Chondrocyte (in vitro differentiated cells): ENCODE data around the gene PYY. TPM values are rescaled to one million over a fixed set of nuclear protein-coding genes. Genes with fewer than 3 reads are reported as not detected.
A peak's percentile ranks its signal among the peaks of the same experiment; 100 is the strongest.

Experiments used
- DNase-seq: peaks from one replicate; pipeline ENCODE4 v3.0.0; 2021; ENCODE audit warnings: mixed read lengths, low spot score
- H3K27ac Mint-ChIP-seq: one replicate; pipeline ENCODE4 v1.8.0; 2021; ENCODE audit warnings: mild to moderate bottlenecking, moderate library complexity, mixed read lengths; ENCODE audit not compliant: unreplicated experiment
- H3K27me3 Mint-ChIP-seq: 2 replicates; pipeline ENCODE4 v1.8.0; 2021; ENCODE audit warnings: low read depth, mixed read lengths
- H3K36me3 Mint-ChIP-seq: 2 replicates; pipeline ENCODE4 v1.8.0; 2021; ENCODE audit warnings: low read depth, mixed read lengths
- H3K4me1 Mint-ChIP-seq: 2 replicates; pipeline ENCODE4 v1.8.0; 2021; ENCODE audit warnings: low read depth, mild to moderate bottlenecking, mixed read lengths
- H3K4me3 Mint-ChIP-seq: one replicate; pipeline ENCODE4 v1.8.0; 2021; ENCODE audit warnings: mild to moderate bottlenecking, moderate library complexity, mixed read lengths; ENCODE audit not compliant: unreplicated experiment
- H3K9me3 Mint-ChIP-seq: 2 replicates; pipeline ENCODE4 v1.8.0; 2021; ENCODE audit warnings: low read depth, mixed read lengths
- total RNA-seq: library from RNA; stranded (reverse); gene quantifications from 3 replicates; pipeline ENCODE4 v1.2.1, GENCODE V29; 2021
- TF ChIP-seq, protein P1 (sequence below): fragments of 200-600 bp; sonication (generic); IDR thresholded peaks from 2 replicates; pipeline ENCODE4 v1.5.0; 2021; ENCODE audit warnings: antibody characterized with exemption, mild to moderate bottlenecking, moderate library complexity

The PYY gene
- total RNA-seq, 1 donor from 2014 or later: not detected

DNA sequence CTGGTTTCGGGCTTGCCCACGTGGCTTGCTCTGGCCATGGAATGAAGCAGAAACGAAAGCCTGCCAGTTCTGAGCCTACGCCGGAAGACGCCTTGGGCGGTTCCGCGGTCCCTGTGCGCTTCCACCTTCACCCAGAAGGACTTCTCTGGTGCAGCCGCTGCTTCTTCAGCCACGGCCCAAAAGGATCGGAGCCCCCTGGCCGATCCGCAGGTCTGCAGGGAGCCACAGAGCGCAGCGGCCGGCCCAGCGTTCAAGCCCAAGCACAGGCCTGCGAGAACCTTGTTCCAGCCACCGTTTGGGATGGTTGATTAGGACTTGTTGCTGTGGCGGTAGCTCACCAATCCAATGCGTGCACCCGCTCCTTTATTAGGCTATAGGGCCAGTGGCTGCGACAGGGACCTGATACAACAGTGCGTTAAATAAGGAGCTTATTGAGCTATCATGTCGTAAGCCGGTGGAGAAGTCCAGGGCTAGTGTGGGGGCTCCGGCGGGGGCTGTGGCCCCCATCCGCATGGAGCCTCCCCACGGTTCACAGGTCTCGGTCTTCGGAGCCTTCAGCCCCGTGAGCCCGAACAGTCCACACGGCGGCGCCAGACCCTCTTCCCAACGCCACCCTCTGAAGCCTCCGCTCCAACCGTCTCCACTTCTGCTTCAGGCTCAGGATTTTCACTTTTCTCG, 36.3 kb downstream of the PYY start:
- no peak for DNase-seq
- H3K36me3 Mint-ChIP-seq: no peaks in the 10 kb centered on the region
- TF ChIP-seq, protein P1, sequence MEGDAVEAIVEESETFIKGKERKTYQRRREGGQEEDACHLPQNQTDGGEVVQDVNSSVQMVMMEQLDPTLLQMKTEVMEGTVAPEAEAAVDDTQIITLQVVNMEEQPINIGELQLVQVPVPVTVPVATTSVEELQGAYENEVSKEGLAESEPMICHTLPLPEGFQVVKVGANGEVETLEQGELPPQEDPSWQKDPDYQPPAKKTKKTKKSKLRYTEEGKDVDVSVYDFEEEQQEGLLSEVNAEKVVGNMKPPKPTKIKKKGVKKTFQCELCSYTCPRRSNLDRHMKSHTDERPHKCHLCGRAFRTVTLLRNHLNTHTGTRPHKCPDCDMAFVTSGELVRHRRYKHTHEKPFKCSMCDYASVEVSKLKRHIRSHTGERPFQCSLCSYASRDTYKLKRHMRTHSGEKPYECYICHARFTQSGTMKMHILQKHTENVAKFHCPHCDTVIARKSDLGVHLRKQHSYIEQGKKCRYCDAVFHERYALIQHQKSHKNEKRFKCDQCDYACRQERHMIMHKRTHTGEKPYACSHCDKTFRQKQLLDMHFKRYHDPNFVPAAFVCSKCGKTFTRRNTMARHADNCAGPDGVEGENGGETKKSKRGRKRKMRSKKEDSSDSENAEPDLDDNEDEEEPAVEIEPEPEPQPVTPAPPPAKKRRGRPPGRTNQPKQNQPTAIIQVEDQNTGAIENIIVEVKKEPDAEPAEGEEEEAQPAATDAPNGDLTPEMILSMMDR: peak; percentile 41
- H3K27me3 Mint-ChIP-seq: peaks cover 18% of the 10 kb centered on the region
- no peaks in the 10 kb centered on the region for H3K9me3 Mint-ChIP-seq
- H3K4me3 Mint-ChIP-seq: no peak overlapping the region
- no peak overlapping the region for H3K27ac Mint-ChIP-seq
- no peaks in the 10 kb centered on the region for H3K4me1 Mint-ChIP-seq

DNA sequence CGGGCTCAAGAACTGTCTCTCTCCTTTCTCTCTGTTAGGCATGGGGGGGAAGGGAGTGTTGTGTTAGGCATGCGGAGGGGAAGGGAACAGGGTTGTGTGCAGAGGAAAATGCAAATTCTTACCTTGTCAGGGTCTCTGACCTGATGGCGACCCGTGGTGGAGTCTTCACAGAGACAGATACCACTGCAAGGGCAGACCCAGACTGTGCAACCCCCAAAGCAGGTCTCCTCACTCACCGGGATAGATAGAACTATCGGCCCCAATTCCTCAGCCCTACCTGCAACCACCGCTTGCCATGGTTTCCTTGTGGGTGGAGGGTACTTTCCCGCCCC, 36.8 kb downstream of the PYY start:
- no peak overlapping the region for H3K27ac Mint-ChIP-seq

DNA sequence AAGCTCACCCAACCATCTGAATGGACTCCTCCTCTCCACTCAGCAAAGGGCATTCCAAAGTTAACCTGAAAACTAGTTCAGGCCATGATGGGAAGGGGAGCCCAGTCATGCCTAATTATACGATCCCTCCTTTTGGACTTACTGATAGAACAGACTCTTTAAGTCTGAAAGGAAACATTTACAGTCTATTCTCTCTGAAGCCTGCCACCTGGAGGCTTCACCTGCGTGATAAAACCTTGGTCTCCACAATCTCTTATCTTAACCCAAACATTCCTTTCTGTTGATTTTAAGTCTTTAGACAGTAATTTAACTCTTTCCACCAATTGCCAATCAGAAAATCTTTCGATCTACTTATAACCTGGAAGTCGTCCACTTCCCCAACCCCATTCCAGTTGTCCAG, 37.4 kb downstream of the PYY start:
- Mint-ChIP-seq H3K36me3 (no peaks in the 10 kb centered on the region), H3K27me3 (peaks cover 16% of the 10 kb centered on the region), H3K27ac (no peak overlapping the region), H3K4me3 (no peak overlapping the region), H3K4me1 (no peaks in the 10 kb centered on the region), H3K9me3 (no peaks in the 10 kb centered on the region)
- DNase-seq: no peak
- TF ChIP-seq, protein P1: no peak

More for the DNA sequence above, 36.8 kb downstream of the PYY start:
- no peak for DNase-seq
- no peaks in the 10 kb centered on the region for H3K9me3 Mint-ChIP-seq
- H3K4me3 Mint-ChIP-seq: no peak overlapping the region
- H3K4me1 Mint-ChIP-seq: no peaks in the 10 kb centered on the region
- peaks cover 16% of the 10 kb centered on the region for H3K27me3 Mint-ChIP-seq
- TF ChIP-seq, protein P1: no peak
- H3K36me3 Mint-ChIP-seq: no peaks in the 10 kb centered on the region

DNA sequence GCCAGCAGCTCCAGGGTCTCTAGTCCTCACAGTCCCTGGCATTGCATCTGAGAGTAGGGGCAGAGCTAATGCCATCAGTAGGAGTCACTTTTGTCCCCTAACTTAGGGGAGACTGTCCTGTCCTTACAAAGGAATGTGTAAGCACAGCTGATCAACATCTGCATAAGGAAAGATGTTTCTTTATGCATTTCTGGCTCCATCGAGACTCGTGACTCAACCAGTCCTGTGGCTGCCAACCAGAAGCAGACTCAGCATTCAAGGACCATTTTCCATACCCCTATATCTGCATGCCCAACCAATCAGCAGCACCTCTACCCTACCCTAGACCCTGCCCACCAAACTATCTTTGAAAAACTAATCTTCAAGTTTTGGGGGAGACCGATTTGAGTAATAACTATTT, 38.2 kb downstream of the PYY start:
- no peaks in the 10 kb centered on the region for H3K36me3 Mint-ChIP-seq
- no peaks in the 10 kb centered on the region for H3K4me1 Mint-ChIP-seq
- H3K9me3 Mint-ChIP-seq: no peaks in the 10 kb centered on the region
- TF ChIP-seq, protein P1: no peak
- H3K4me3 Mint-ChIP-seq: no peak overlapping the region
- H3K27me3 Mint-ChIP-seq: peaks cover 15% of the 10 kb centered on the region
- no peak for DNase-seq
- H3K27ac Mint-ChIP-seq: no peak overlapping the region

DNA sequence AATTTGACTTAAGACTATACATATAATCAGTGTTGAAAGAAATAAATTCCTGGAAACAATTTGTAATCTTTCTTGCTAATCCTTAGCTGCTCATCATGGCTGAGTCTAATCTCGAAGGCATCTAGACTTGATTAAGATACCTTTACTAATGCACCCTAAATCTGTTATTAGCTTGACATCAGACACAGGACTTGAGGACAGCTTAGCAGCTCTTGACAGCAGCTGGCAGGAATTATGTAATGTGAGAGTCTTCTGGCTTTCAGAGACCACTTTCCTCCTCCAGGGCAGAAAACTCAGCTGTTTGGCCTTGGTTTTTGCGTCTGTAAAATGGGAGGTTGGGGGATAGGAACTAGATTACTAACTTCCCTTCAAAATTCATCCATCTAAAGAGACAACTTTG, 39.3 kb downstream of the PYY start:
- TF ChIP-seq, protein P1: no peak
- Mint-ChIP-seq H3K27me3 (peaks cover 12% of the 10 kb centered on the region), H3K4me3 (no peak overlapping the region), H3K36me3 (no peaks in the 10 kb centered on the region), H3K9me3 (no peaks in the 10 kb centered on the region), H3K4me1 (no peaks in the 10 kb centered on the region), H3K27ac (no peak overlapping the region)
- no peak for DNase-seq
